HCEC 1CT (cell line): ENCODE measurements around the gene TMEM131L.
"Not testable (repeated sequence)": the region's sequence is repeated elsewhere in the genome, so short reads cannot be mapped to it uniquely, and the experiment has no call there.

Experiments
- DNase-seq: peaks from one replicate; pipeline ENCODE4 v3.0.0-alpha.2; 2017

TMEM131L gene

GRCh38 chr4:153579872-153580271 lies 113.7 kb downstream of the TMEM131L start:
- no peak for DNase-seq

- no peak for DNase-seq
Measured at GRCh38 chr4:153582954-153583702, 117.0 kb downstream of the TMEM131L start.

- no peak for DNase-seq
Measured at GRCh38 chr4:153585026-153585425, 118.9 kb downstream of the TMEM131L start.

- DNase-seq, result no peak
Measured at GRCh38 chr4:153589703-153590595, 123.8 kb downstream of the TMEM131L start.

- no peak for DNase-seq
Measured at GRCh38 chr4:153591441-153591840, 125.3 kb downstream of the TMEM131L start.

GRCh38 chr4:153592064-153592463 lies 125.9 kb downstream of the TMEM131L start:
- DNase-seq, result no peak

GRCh38 chr4:153593161-153593560 lies 127.0 kb downstream of the TMEM131L start:
- DNase-seq, result no peak

- peak; percentile 16 for DNase-seq
Measured at GRCh38 chr4:153594210-153594609, 128.1 kb downstream of the TMEM131L start.

GRCh38 chr4:153595894-153596601 lies 129.9 kb downstream of the TMEM131L start:
- DNase-seq, result no peak

- no peak for DNase-seq
Measured at GRCh38 chr4:153602758-153603157, 136.6 kb downstream of the TMEM131L start.

- no peak for DNase-seq
Measured at GRCh38 chr4:153603258-153603657, 137.1 kb downstream of the TMEM131L start.

GRCh38 chr4:153603835-153604234 lies 137.7 kb downstream of the TMEM131L start:
- no peak for DNase-seq

GRCh38 chr4:153609070-153609469 lies 142.9 kb downstream of the TMEM131L start:
- not testable (repeated sequence) for DNase-seq

- DNase-seq, result no peak
Measured at GRCh38 chr4:153610623-153611376, 144.6 kb downstream of the TMEM131L start.

GRCh38 chr4:153611679-153612078 lies 145.5 kb downstream of the TMEM131L start:
- DNase-seq, result peak; percentile 44

- no peak for DNase-seq
Measured at GRCh38 chr4:153612878-153613277, 146.7 kb downstream of the TMEM131L start.

- no peak for DNase-seq
Measured at GRCh38 chr4:153616006-153616555, 149.9 kb downstream of the TMEM131L start.

- no peak for DNase-seq
Measured at GRCh38 chr4:153618833-153619232, 152.7 kb downstream of the TMEM131L start.

- DNase-seq, result no peak
Measured at GRCh38 chr4:153619811-153620210, 153.7 kb downstream of the TMEM131L start.

- no peak for DNase-seq
Measured at GRCh38 chr4:153620352-153620751, 154.2 kb downstream of the TMEM131L start.

GRCh38 chr4:153622093-153622492 lies 155.9 kb downstream of the TMEM131L start:
- no peak for DNase-seq

- no peak for DNase-seq
Measured at GRCh38 chr4:153622778-153623240, 156.6 kb downstream of the TMEM131L start.
